Activated T-helper 17 cell treated with anti-CD3 and anti-CD28 coated beads, Interleukin-2, amount 50 U/mL, for 72 hours (primary cell): Measurements from ENCODE around the gene LGALS7. TPM values are rescaled to one million over a fixed set of nuclear protein-coding genes. Genes with fewer than 3 reads are reported as not detected.
"Not testable (repeated sequence)": the region's sequence is repeated elsewhere in the genome, so short reads cannot be mapped to it uniquely, and the experiment has no call there.

Experiments
- ATAC-seq: fragments of 150-1000 bp; cut with Tn5 transposase; replicated peaks from 2 replicates; pipeline ENCODE4 v1.10.0; 2021; ENCODE audit warnings: mild to moderate bottlenecking, moderate library complexity
- H3K27ac Mint-ChIP-seq: one replicate; pipeline ENCODE4 v1.8.0; 2022; ENCODE audit warnings: mixed read lengths
- H3K27me3 Mint-ChIP-seq: one replicate; pipeline ENCODE4 v1.8.0; 2022; ENCODE audit warnings: mixed read lengths
- H3K36me3 Mint-ChIP-seq: one replicate; pipeline ENCODE4 v1.8.0; 2022; ENCODE audit warnings: low read depth, mild to moderate bottlenecking, mixed read lengths
- H3K4me1 Mint-ChIP-seq: one replicate; pipeline ENCODE4 v1.8.0; 2022; ENCODE audit warnings: mixed read lengths
- H3K4me3 Mint-ChIP-seq: one replicate; pipeline ENCODE4 v1.8.0; 2022; ENCODE audit warnings: mild to moderate bottlenecking, mixed read lengths
- H3K9me3 Mint-ChIP-seq: one replicate; pipeline ENCODE4 v1.8.0; 2022; ENCODE audit warnings: mixed read lengths
- total RNA-seq, 2 donors: library from RNA; stranded (reverse); gene quantifications; one replicate each; pipeline ENCODE4 v1.2.3, GENCODE V29; 2022

Gene LGALS7
- total RNA-seq, 2 donors from 2014 or later: not detected

- not testable (repeated sequence) for H3K27ac Mint-ChIP-seq, H3K4me1 Mint-ChIP-seq, H3K9me3 Mint-ChIP-seq, H3K36me3 Mint-ChIP-seq, H3K27me3 Mint-ChIP-seq
- H3K4me3 Mint-ChIP-seq: peak overlapping the region; percentile 75
- peak; percentile 13 for ATAC-seq
These were observed 2.9 kb downstream of the LGALS7 start for GRCh38 chr19:38770228-38770948.

DNA sequence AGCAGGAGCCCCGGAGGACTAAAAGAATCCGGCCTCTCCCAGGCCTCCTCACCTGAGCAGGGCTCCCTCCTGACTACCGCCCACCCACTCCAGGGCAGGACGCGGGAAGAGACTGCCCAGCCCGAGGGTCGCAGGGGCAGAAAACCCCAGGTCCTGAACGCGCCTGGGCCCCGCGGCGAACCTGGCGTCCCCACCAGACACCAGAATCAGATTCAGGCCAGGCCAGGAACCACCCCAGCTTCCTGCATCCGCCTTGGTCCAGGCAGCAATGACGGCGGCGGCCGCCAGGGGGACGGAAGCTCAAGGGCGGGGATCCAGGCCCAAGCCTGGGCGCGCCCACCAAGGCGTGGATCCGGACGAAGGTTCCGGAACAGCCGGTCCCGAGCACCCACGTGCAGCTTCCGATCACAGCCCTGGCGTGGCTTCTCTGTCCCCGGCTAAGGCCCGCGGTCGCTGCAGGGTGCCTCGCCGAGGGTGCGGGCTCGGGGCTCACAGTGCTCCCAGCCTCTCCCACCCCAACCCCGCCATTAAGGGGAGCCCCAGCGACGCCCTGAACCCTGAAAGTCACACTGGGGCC is 3.6 kb downstream of the LGALS7 start:
- Mint-ChIP-seq H3K4me3 (peak overlapping the region; percentile 75), H3K4me1 (no peaks in the 10 kb centered on the region), H3K27me3 (no peaks in the 10 kb centered on the region), H3K27ac (peak overlapping the region; percentile 87), H3K9me3 (no peaks in the 10 kb centered on the region), H3K36me3 (no peaks in the 10 kb centered on the region)
- peak; percentile 81 for ATAC-seq

DNA sequence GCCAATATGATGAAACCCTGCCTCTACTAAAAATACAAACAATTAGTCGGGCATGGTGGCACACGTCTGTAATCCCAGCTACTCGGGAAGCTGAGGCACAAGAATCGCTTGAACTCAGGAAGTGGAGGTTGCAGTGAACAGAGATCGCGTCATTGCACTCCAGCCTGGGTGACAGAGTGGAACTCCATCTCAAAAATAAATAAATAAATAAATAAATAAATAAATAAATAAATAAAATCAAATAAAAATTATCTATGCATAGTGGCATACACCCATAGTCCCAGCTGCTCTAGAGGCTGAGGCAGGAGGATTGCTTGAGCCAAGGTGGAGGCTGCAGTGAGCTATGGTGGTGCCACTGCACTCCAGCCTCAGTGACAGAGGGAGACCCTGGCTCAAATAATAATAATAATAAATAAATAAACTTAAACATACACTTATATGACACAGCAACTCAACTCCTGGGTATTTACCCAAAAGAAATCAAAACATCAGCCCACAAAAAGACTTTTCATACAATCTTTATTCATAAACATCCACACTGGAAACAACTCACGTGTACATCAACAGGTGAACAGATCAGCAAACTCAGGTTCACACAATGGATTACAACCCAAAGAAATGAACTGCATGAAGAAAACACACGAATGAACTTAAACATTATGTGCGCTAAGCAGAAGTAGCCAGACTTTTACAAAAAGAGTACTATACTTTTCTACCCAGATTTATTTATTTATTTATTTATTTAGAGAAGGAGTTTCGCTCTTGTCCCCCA is 6.9 kb downstream of the LGALS7 start:
- ATAC-seq: no peak
- H3K4me1 Mint-ChIP-seq: no peaks in the 10 kb centered on the region
- H3K27ac Mint-ChIP-seq: no peak overlapping the region
- no peaks in the 10 kb centered on the region for H3K27me3 Mint-ChIP-seq
- H3K36me3 Mint-ChIP-seq: no peaks in the 10 kb centered on the region
- no peaks in the 10 kb centered on the region for H3K9me3 Mint-ChIP-seq
- H3K4me3 Mint-ChIP-seq: no peak overlapping the region

DNA sequence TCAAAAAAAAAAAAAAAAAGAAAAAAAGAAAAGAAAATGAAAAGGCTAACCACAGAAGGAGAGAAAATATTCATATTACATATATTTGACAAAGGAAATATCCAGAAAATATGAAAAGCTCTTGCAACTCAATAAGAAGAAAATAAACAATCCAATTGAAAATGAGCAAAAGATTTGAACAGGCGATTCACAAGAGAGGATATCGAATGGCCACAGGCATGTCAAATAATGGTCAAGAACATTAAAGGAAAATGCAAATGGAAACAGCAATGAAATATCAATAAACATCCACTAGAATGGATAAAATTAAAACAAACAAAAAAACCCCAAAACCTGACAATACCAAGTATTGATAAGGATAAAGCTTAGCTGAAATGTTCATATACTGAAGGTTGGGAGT is 8.1 kb downstream of the LGALS7 start:
- no peak overlapping the region for H3K4me3 Mint-ChIP-seq
- H3K27me3 Mint-ChIP-seq: no peaks in the 10 kb centered on the region
- no peak overlapping the region for H3K27ac Mint-ChIP-seq
- no peak for ATAC-seq
- H3K36me3 Mint-ChIP-seq: no peaks in the 10 kb centered on the region
- H3K9me3 Mint-ChIP-seq: no peaks in the 10 kb centered on the region
- no peaks in the 10 kb centered on the region for H3K4me1 Mint-ChIP-seq

GRCh38 chr19:38763795-38764220 is 9.5 kb downstream of the LGALS7 start:
- H3K4me1 Mint-ChIP-seq: no peaks in the 10 kb centered on the region
- no peak for ATAC-seq
- H3K36me3 Mint-ChIP-seq: no peaks in the 10 kb centered on the region
- no peak overlapping the region for H3K27ac Mint-ChIP-seq
- no peaks in the 10 kb centered on the region for H3K27me3 Mint-ChIP-seq
- H3K9me3 Mint-ChIP-seq: no peaks in the 10 kb centered on the region
- no peak overlapping the region for H3K4me3 Mint-ChIP-seq

DNA sequence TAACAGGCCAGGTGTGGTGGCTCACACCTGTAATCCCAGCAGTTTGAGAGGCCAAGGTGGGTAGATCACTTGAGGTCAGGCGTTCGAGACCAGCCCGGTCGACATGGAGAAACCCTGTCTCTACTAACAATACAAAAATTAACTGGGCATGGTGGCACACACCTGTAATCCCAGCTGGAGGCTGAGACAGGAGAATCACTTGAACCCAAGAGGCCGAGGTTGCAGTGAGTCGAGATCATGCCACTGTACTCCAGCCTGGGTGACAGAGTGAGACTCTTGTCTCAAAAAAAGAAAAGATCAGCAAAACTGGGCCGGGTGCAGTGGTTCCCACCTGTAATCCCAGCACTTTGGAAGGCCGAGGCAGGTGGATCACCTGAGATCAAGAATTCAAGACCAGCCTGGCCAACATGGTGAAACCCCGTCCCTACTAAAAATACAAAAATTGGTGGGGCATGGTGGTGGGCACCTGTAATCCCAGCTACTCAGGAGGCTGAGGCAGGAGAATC is 11.4 kb downstream of the LGALS7 start:
- not testable (repeated sequence) for H3K4me3 Mint-ChIP-seq, H3K36me3 Mint-ChIP-seq, H3K27me3 Mint-ChIP-seq, H3K4me1 Mint-ChIP-seq, ATAC-seq, H3K9me3 Mint-ChIP-seq
- peak overlapping the region; percentile 65 for H3K27ac Mint-ChIP-seq

- not testable (repeated sequence) for H3K27me3 Mint-ChIP-seq, H3K9me3 Mint-ChIP-seq, ATAC-seq, H3K36me3 Mint-ChIP-seq, H3K4me1 Mint-ChIP-seq, H3K4me3 Mint-ChIP-seq
- H3K27ac Mint-ChIP-seq: peak overlapping the region; percentile 65
These were observed 12.4 kb downstream of the LGALS7 start for GRCh38 chr19:38760805-38761517.

GRCh38 chr19:38759590-38760003 is 13.7 kb downstream of the LGALS7 start:
- Mint-ChIP-seq H3K4me3 (no peak overlapping the region), H3K27ac (no peak overlapping the region), H3K4me1 (no peaks in the 10 kb centered on the region), H3K27me3 (no peaks in the 10 kb centered on the region), H3K36me3 (no peaks in the 10 kb centered on the region), H3K9me3 (no peaks in the 10 kb centered on the region)
- ATAC-seq: no peak

DNA sequence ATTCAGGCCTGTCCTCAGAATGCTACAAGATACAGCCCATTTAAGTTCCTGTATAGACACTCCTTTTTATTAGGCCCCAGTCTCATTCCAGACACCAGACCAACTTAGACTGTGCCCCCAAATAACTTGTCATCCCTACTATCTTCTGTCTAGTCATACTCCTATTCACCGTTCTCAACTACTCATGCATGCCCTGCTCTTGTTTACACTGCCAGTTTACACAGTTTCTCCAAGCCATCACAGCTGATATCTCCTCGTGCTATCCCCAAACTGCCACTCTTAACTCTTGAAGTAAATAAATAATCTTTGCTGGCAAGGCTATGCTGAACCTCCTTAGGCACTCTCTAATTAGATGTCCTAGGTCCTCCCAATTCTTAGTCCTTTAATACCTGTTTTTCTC is 19.1 kb downstream of the LGALS7 start:
- not testable (repeated sequence) for ATAC-seq, H3K36me3 Mint-ChIP-seq, H3K4me3 Mint-ChIP-seq, H3K4me1 Mint-ChIP-seq, H3K9me3 Mint-ChIP-seq, H3K27ac Mint-ChIP-seq, H3K27me3 Mint-ChIP-seq

DNA sequence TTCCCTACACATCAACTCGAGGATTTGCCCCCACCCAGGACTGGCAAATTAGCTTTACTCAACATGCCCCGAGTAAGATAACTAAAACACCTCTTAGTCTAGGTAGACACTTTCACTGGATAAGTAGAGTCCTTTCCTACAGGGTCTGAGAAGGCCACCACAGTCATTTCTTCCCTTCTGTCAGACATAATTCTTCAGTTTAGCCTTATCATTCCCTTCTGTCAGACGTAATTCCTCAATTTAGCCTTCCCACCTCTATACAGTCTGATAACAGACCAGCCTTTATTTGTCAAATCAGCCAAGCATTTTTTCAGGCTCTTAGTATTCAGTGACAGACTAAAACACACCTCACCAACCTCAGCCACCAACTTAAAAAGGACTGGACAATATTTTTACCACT is 19.5 kb downstream of the LGALS7 start:
- ATAC-seq, H3K4me1 Mint-ChIP-seq, H3K9me3 Mint-ChIP-seq, H3K27me3 Mint-ChIP-seq, H3K27ac Mint-ChIP-seq, H3K4me3 Mint-ChIP-seq, H3K36me3 Mint-ChIP-seq: not testable (repeated sequence)

GRCh38 chr19:38745316-38745715 is 28.0 kb downstream of the LGALS7 start:
- Mint-ChIP-seq H3K9me3 (no peaks in the 10 kb centered on the region), H3K27me3 (no peaks in the 10 kb centered on the region), H3K4me1 (no peaks in the 10 kb centered on the region), H3K27ac (no peak overlapping the region), H3K36me3 (no peaks in the 10 kb centered on the region), H3K4me3 (no peak overlapping the region)
- ATAC-seq: no peak

- H3K4me1 Mint-ChIP-seq: no peaks in the 10 kb centered on the region
These were observed 28.4 kb downstream of the LGALS7 start for GRCh38 chr19:38744874-38745273.

GRCh38 chr19:38744298-38744681 is 29.0 kb downstream of the LGALS7 start, which contains the start of gene CAPN12:
Gene CAPN12, minus strand, starts transcription at chr19:38744474. Its CDS starts 309 bp downstream, at chr19:38744165.
- Mint-ChIP-seq H3K4me1 (no peaks in the 10 kb centered on the region), H3K9me3 (no peaks in the 10 kb centered on the region), H3K27ac (no peak within 1 kb of the TSS), H3K36me3 (no peaks in the 10 kb centered on the region), H3K27me3 (no peaks in the 10 kb centered on the region), H3K4me3 (no peak within 1 kb of the TSS)
- ATAC-seq: no peak

More at GRCh38 chr19:38744874-38745273, 28.4 kb downstream of the LGALS7 start:
- H3K9me3 Mint-ChIP-seq: no peaks in the 10 kb centered on the region
- ATAC-seq: no peak
- H3K4me3 Mint-ChIP-seq: no peak overlapping the region
- no peaks in the 10 kb centered on the region for H3K27me3 Mint-ChIP-seq
- no peaks in the 10 kb centered on the region for H3K36me3 Mint-ChIP-seq
- no peak overlapping the region for H3K27ac Mint-ChIP-seq
